A375 (cell line): Measurements from ENCODE around the gene EXOC8. TPM values are rescaled to one million over a fixed set of nuclear protein-coding genes. Genes with fewer than 3 reads are reported as not detected.

ENCODE experiments used
- total RNA-seq: library from RNA; depleted of rRNA; stranded (reverse); fragments of >200 nt; shearing (Covaris generic); gene quantifications from 2 replicates; pipeline ENCODE4 v1.2.3, GENCODE V29; 2014; rRNA removed

The EXOC8 gene, protein sequence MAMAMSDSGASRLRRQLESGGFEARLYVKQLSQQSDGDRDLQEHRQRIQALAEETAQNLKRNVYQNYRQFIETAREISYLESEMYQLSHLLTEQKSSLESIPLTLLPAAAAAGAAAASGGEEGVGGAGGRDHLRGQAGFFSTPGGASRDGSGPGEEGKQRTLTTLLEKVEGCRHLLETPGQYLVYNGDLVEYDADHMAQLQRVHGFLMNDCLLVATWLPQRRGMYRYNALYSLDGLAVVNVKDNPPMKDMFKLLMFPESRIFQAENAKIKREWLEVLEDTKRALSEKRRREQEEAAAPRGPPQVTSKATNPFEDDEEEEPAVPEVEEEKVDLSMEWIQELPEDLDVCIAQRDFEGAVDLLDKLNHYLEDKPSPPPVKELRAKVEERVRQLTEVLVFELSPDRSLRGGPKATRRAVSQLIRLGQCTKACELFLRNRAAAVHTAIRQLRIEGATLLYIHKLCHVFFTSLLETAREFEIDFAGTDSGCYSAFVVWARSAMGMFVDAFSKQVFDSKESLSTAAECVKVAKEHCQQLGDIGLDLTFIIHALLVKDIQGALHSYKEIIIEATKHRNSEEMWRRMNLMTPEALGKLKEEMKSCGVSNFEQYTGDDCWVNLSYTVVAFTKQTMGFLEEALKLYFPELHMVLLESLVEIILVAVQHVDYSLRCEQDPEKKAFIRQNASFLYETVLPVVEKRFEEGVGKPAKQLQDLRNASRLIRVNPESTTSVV
- total RNA-seq: 11.9 and 12.5 TPM in 2 replicates

DNA sequence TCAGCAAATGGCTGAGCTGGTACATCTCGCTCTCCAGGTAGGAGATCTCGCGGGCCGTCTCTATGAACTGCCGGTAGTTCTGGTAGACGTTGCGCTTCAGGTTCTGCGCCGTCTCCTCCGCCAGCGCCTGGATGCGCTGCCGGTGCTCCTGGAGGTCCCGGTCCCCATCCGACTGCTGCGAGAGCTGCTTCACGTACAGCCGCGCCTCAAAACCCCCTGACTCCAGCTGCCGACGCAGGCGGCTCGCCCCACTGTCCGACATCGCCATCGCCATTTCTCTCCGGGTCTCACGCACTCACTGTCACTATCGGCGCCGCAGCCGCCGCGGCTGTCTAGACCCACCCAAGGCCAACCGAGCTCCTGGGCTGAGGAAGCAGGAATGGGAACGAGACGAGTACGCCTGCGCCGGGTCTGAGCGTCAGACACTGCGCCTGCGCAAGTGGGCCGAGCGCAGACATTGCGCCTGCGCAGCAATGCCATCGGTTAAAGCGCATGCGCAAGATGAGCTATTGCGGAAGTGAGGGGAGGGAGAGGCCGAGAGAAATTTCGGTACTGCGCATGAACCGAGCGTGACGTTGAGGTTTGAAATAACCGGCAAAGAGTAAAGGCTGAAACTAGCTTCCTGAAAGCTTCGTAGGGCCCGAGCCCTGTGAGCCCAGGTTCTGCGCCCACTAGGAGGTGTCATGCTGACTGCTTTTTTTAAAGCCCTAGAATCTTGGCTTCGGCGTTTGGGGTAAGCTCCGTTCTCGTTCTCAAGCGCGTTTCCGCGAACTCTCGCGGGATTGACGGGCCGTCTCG is at the start of gene EXOC8:
Gene EXOC8 (minus strand): TSS at position 381 of the 798 bp plus-strand sequence. CDS start 107 bp downstream, at position 274.

DNA sequence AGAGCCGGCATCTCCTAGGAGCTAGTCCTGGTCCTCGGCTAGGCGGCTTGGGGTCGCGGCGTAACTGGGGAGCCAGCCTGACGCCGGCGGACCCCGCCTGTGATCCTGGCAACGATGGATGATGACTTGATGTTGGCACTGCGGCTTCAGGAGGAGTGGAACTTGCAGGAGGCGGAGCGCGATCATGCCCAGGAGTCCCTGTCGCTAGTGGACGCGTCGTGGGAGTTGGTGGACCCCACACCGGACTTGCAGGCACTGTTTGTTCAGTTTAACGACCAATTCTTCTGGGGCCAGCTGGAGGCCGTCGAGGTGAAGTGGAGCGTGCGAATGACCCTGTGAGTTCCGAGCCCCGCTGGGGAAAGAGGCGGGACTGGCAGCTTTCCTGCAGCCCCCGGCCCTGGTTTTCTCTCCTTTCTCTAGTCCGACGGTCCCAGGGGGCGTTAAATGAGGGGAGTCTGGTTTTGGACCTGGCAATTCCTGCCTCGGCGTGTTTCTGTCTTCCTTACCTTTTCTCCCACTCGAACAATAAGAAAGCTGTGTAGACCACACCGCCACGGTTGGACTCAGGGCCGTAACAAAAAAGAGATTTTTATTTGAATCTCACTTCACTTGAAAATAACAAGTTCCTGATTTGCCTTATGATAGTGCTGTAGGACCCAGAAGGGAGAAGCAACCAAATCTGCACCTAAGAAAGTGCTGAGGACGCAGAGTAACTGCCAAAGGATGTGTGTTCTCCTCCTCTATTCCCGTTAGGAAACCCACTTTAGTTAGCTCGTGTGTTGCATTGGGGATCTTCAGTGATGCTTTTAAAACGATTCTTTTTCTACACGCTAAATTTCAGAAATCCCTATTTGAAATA is 847 bp upstream of the EXOC8 start, which contains the start of gene SPRTN:
Gene SPRTN (plus strand): TSS at position 24 of the 859 bp plus-strand sequence. CDS start 91 bp downstream, at position 115.

Other genes with a start within 250 kb of the EXOC8 start
- under 0.01 TPM in 1 of 2 replicates, not detected in the other for gene TRIM67, start 175.8 kb downstream of the EXOC8 start, total RNA-seq
- 28.0 and 34.7 TPM in 2 replicates for gene GNPAT, start 96.6 kb downstream of the EXOC8 start, total RNA-seq
- gene SPRTN, start 441 bp upstream of the EXOC8 start, total RNA-seq: 15.5 and 34.8 TPM in 2 replicates
- gene EGLN1, start 84.4 kb upstream of the EXOC8 start, total RNA-seq: 24.0 and 28.1 TPM in 2 replicates
- 44.0 and 45.1 TPM in 2 replicates for gene TSNAX, start 190.8 kb upstream of the EXOC8 start, total RNA-seq